Caco-2 (cell line): Measurements from ENCODE around the gene HEPH. TPM values are rescaled to one million over a fixed set of nuclear protein-coding genes. Genes with fewer than 3 reads are reported as not detected.

Experiments used
- BruUV-seq: library from RNA; stranded (reverse); fragments of 400-500 nt; replicated peaks from 2 replicates; lab custom pipeline; 2021; lab: Mats Ljungman, UMichigan
- CTCF ChIA-PET: fragments of 300-600 bp; sonication (Branson Sonifier 250); formaldehyde crosslinking; loops from one replicate; lab custom pipeline; 2022; ENCODE audit warnings: antibody characterized with exemption; lab: Charles Lee
- POLR2A ChIA-PET: fragments of 300-600 bp; sonication (Branson Sonifier 250); formaldehyde crosslinking; loops from one replicate; lab custom pipeline; 2022; ENCODE audit warnings: antibody characterized with exemption; lab: Charles Lee
- DNase-seq, 2 experiments: peaks; one replicate each; pipeline versions ENCODE4 v3.0.0 to v3.0.0-alpha.2; 2020 to 2022
- H3K27me3 ChIP-seq: replicated peaks from 2 replicates; pipeline ENCODE4 v1.6.0; 2011; ENCODE audit warnings: low read length; ENCODE audit not compliant: control insufficient read depth, insufficient read depth
- H3K36me3 ChIP-seq: 2 replicates; pipeline ENCODE4 v1.5.1; 2011; ENCODE audit warnings: low read length; ENCODE audit not compliant: control insufficient read depth, insufficient read depth
- H3K4me1 ChIP-seq: fragments of 250-450 bp; sonication (Bioruptor Pico); 2 replicates; pipeline ENCODE4 v1.5.1; 2020; ENCODE audit warnings: mild to moderate bottlenecking
- H3K4me3 ChIP-seq: 2 replicates; pipeline ENCODE4 v1.5.1; 2011; ENCODE audit warnings: low read depth, mild to moderate bottlenecking, control low read depth, low read length
- H3K9me3 ChIP-seq: fragments of 250-450 bp; sonication (Bioruptor Pico); 2 replicates; pipeline ENCODE4 v1.5.1; 2020; ENCODE audit warnings: mild to moderate bottlenecking, moderate library complexity
- H3K27ac Mint-ChIP-seq: one replicate; pipeline ENCODE4 v1.8.0; 2022; ENCODE audit warnings: mixed read lengths; ENCODE audit not compliant: unreplicated experiment
- H3K27me3 Mint-ChIP-seq: one replicate; pipeline ENCODE4 v1.8.0; 2022; ENCODE audit warnings: mixed read lengths; ENCODE audit not compliant: insufficient read depth, unreplicated experiment
- H3K36me3 Mint-ChIP-seq: one replicate; pipeline ENCODE4 v1.8.0; 2022; ENCODE audit warnings: mild to moderate bottlenecking, mixed read lengths; ENCODE audit not compliant: insufficient read depth, unreplicated experiment
- H3K4me1 Mint-ChIP-seq: one replicate; pipeline ENCODE4 v1.8.0; 2022; ENCODE audit warnings: low read depth, mixed read lengths; ENCODE audit not compliant: unreplicated experiment
- H3K4me3 Mint-ChIP-seq: one replicate; pipeline ENCODE4 v1.8.0; 2022; ENCODE audit warnings: mild to moderate bottlenecking, moderate library complexity, mixed read lengths; ENCODE audit not compliant: unreplicated experiment
- H3K9me3 Mint-ChIP-seq: one replicate; pipeline ENCODE4 v1.8.0; 2022; ENCODE audit warnings: mixed read lengths; ENCODE audit not compliant: unreplicated experiment
- intact Hi-C: fragments of 100-400 bp; cut with micrococcal nuclease; formaldehyde crosslinking; loops from one replicate; pipeline ENCODE4 v1.10.0; 2022; ENCODE audit not compliant: unreplicated experiment
- total RNA-seq: library from RNA; stranded (reverse); gene quantifications from 2 replicates; pipeline ENCODE4 v1.2.3, GENCODE V29; 2022
- TF ChIP-seq, protein P1 (sequence below), 2 experiments: fragments of 200-600 bp in 1 of 2; IDR thresholded peaks; 1 replicate in 1 of 2; 2 replicates in 1 of 2; pipeline versions ENCODE4 v1.5.1 to v1.8.0; 2011 to 2022; ENCODE audit warnings: antibody characterized with exemption in 1 of 2, control low read depth in 1 of 2, inconsistent platforms in 1 of 2, low read depth in 1 of 2, low read length in 1 of 2, mild to moderate bottlenecking in 1 of 2, moderate library complexity in 1 of 2; ENCODE audit not compliant: insufficient read depth in 1 of 2, severe bottlenecking in 1 of 2, unreplicated experiment in 1 of 2

The HEPH gene
- total RNA-seq, 1 experiment from 2014 or later: 27.9 TPM

- BruUV-seq: no TSS peak
- TF ChIP-seq, protein P1, sequence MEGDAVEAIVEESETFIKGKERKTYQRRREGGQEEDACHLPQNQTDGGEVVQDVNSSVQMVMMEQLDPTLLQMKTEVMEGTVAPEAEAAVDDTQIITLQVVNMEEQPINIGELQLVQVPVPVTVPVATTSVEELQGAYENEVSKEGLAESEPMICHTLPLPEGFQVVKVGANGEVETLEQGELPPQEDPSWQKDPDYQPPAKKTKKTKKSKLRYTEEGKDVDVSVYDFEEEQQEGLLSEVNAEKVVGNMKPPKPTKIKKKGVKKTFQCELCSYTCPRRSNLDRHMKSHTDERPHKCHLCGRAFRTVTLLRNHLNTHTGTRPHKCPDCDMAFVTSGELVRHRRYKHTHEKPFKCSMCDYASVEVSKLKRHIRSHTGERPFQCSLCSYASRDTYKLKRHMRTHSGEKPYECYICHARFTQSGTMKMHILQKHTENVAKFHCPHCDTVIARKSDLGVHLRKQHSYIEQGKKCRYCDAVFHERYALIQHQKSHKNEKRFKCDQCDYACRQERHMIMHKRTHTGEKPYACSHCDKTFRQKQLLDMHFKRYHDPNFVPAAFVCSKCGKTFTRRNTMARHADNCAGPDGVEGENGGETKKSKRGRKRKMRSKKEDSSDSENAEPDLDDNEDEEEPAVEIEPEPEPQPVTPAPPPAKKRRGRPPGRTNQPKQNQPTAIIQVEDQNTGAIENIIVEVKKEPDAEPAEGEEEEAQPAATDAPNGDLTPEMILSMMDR (IDR thresholded peaks at IDR 0.05; ENCODE audit: insufficient read depth in 1 of 2, low read depth in 1 of 2, low read length in 1 of 2, severe bottlenecking in 1 of 2, unreplicated experiment in 1 of 2): no peak
- H3K36me3 Mint-ChIP-seq: no peaks in the 10 kb centered on the region
- peak overlapping the region; percentile 76 for H3K4me3 Mint-ChIP-seq
- DNase-seq: peak; percentile 51 to 69
- H3K27me3 Mint-ChIP-seq: no peaks in the 10 kb centered on the region
- peak overlapping the region; percentile 89 for H3K27ac Mint-ChIP-seq
- ChIA-PET POLR2A (no interaction called here), CTCF (interaction anchor here (1.1 kb wide), 1 partner anchor 39 kb away, joined by 7 read pairs; no protein-coding TSS in a partner anchor)
- intact Hi-C loops: loop anchor here (2.0 kb wide), 1 partner anchor 14 kb away; no protein-coding TSS in a partner anchor
- peaks cover 6% of the 10 kb centered on the region for H3K4me1 Mint-ChIP-seq
- Histone ChIP-seq H3K36me3 (no peaks in the 10 kb centered on the region), H3K4me1 (0 out of 2 replicates have a peak, but pooled peaks cover 8% of the 10 kb centered on the region), H3K9me3 (no peaks in the 10 kb centered on the region), H3K27me3 (no peaks in the 10 kb centered on the region), H3K4me3 (peak overlapping the region; percentile 42)
- no peaks in the 10 kb centered on the region for H3K9me3 Mint-ChIP-seq
Observed at GRCh38 chrX:66162331-66162822, 1.7 kb upstream of the HEPH start.

DNA sequence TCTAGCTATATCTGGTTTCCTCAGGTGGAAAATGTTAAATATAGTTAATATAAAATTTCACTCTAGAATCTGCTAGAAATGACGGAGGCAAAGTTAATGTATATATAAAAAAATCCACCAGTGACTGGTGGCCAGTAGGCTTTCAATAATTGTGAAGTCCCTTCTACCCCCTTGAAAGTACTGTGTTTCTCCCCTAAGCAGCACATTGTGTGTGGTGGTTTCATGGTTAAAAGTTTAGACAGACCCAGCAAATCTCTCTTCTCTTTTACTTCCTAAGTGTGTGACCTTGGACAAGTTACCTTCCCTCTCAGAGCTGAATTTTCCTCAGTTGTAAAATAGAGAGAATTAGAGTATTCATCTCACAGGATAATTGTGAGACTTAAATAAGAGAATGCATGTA, 600 bp upstream of the HEPH start:
- BruUV-seq: TSS peak; percentile 46
- H3K27ac Mint-ChIP-seq: peak overlapping the region; percentile 89
- no peaks in the 10 kb centered on the region for H3K9me3 ChIP-seq
- H3K4me1 Mint-ChIP-seq: peaks cover 6% of the 10 kb centered on the region
- intact Hi-C loops: loop anchor here (2.0 kb wide), 1 partner anchor 15 kb away; no protein-coding TSS in a partner anchor
- 0 out of 2 replicates have a peak, but pooled peaks cover 8% of the 10 kb centered on the region for H3K4me1 ChIP-seq
- TF ChIP-seq, protein P1 (IDR thresholded peaks at IDR 0.05; ENCODE audit: insufficient read depth in 1 of 2, low read depth in 1 of 2, low read length in 1 of 2, severe bottlenecking in 1 of 2, unreplicated experiment in 1 of 2): no peak
- H3K4me3 ChIP-seq: peak overlapping the region; percentile 42
- no peaks in the 10 kb centered on the region for H3K27me3 Mint-ChIP-seq
- peaks cover 7% of the 10 kb centered on the region for H3K36me3 Mint-ChIP-seq
- no peaks in the 10 kb centered on the region for H3K36me3 ChIP-seq
- H3K9me3 Mint-ChIP-seq: no peaks in the 10 kb centered on the region
- peak overlapping the region; percentile 76 for H3K4me3 Mint-ChIP-seq
- ChIA-PET CTCF (no interaction called here), POLR2A (no interaction called here)
- DNase-seq: no peak
- no peaks in the 10 kb centered on the region for H3K27me3 ChIP-seq

DNA sequence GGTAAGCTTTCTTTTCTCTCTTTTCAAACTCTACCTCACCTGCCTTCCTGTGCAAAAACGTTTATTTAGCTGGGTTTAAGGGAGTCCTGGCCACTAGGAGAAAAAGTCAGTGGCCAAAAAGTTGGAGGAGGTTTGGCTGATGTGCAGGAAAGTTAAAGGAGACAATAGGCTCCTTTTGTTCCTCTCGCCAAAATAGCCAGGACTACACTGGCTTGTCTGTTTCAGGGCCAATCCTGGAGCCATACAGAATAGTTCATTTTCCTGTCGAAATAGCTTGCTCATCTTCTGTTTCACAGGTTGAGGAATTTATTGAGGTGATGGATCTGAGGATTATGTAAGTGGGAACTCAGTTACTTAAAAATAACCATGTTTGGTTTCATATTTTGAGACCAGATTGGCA, 423 bp downstream of the HEPH start:
- H3K27ac Mint-ChIP-seq: no peak overlapping the region
- peaks cover 6% of the 10 kb centered on the region for H3K4me1 Mint-ChIP-seq
- TF ChIP-seq, protein P1 (IDR thresholded peaks at IDR 0.05; ENCODE audit: insufficient read depth in 1 of 2, low read depth in 1 of 2, low read length in 1 of 2, severe bottlenecking in 1 of 2, unreplicated experiment in 1 of 2): no peak
- no peak for DNase-seq
- CTCF ChIA-PET: no interaction called here
- H3K36me3 Mint-ChIP-seq: peaks cover 7% of the 10 kb centered on the region
- 0 out of 2 replicates have a peak, but pooled peaks cover 8% of the 10 kb centered on the region for H3K4me1 ChIP-seq
- intact Hi-C loops: loop anchor here (2.0 kb wide), 1 partner anchor 38 kb away; no protein-coding TSS in a partner anchor
- H3K9me3 ChIP-seq: no peaks in the 10 kb centered on the region
- H3K27me3 Mint-ChIP-seq: no peaks in the 10 kb centered on the region
- no TSS peak for BruUV-seq
- peak overlapping the region; percentile 76 for H3K4me3 Mint-ChIP-seq
- no peaks in the 10 kb centered on the region for H3K27me3 ChIP-seq
- POLR2A ChIA-PET: no interaction called here
- H3K9me3 Mint-ChIP-seq: no peaks in the 10 kb centered on the region
- no peaks in the 10 kb centered on the region for H3K36me3 ChIP-seq
- H3K4me3 ChIP-seq: peak overlapping the region; percentile 42
